IMR-90 (cell line): ENCODE measurements around the gene TMEM132A. TPM values are rescaled to one million over a fixed set of nuclear protein-coding genes. Genes with fewer than 3 reads are reported as not detected.
A peak's percentile ranks its signal among the peaks of the same experiment; 100 is the strongest.

Source experiments
- ATAC-seq: fragments of 200-7000 bp; cut with Tn5 transposase; 2 replicates; pipeline ENCODE4 v1.9.1; 2020; ENCODE audit warnings: low read depth, mild to moderate bottlenecking, moderate library complexity
- BruUV-seq: library from RNA; stranded (reverse); fragments of 400-500 nt; replicated peaks from 2 replicates; lab custom pipeline; 2021; lab: Mats Ljungman, UMichigan
- CTCF ChIA-PET: fragments of 300-600 bp; formaldehyde crosslinking; extraction: SDS; loops from one replicate; lab custom pipeline; 2021; ENCODE audit warnings: antibody characterized with exemption; lab: Yijun Ruan, JAX
- POLR2A ChIA-PET: fragments of 300-600 bp; sonication (Branson Sonifier 250); formaldehyde crosslinking; loops from one replicate; lab custom pipeline; 2022; ENCODE audit warnings: antibody characterized with exemption; ENCODE audit not compliant: unreplicated experiment; lab: Charles Lee
- DNase-seq: peaks from one replicate; pipeline ENCODE4 v3.0.0; 2013
- H2AFZ ChIP-seq: replicated peaks from 2 replicates; pipeline ENCODE3; 2013; ENCODE audit warnings: low read length, mild to moderate bottlenecking; ENCODE audit not compliant: poor library complexity
- H2AK5ac ChIP-seq: 2 replicates; pipeline ENCODE4 v1.6.1; 2013; ENCODE audit warnings: low read depth, low read length, inconsistent platforms
- H2AK9ac ChIP-seq: replicated peaks from 2 replicates; pipeline ENCODE3; 2013; ENCODE audit warnings: mild to moderate bottlenecking, low read depth, low read length, moderate library complexity; ENCODE audit not compliant: poor library complexity
- H2BK120ac ChIP-seq: 2 replicates; pipeline ENCODE4 v1.6.1; 2013; ENCODE audit warnings: low read depth, low read length, inconsistent platforms
- H2BK15ac ChIP-seq: 3 replicates; pipeline ENCODE4 v1.6.1; 2013; ENCODE audit warnings: low read depth, low read length, inconsistent platforms
- H2BK20ac ChIP-seq: 2 replicates; pipeline ENCODE4 v1.6.1; 2013; ENCODE audit warnings: low read depth, mild to moderate bottlenecking, inconsistent platforms, low read length, moderate library complexity
- H2BK5ac ChIP-seq: 2 replicates; pipeline ENCODE4 v1.6.1; 2013; ENCODE audit warnings: mild to moderate bottlenecking, low read depth, low read length, inconsistent platforms; ENCODE audit not compliant: poor library complexity, severe bottlenecking
- H3K14ac ChIP-seq: replicated peaks from 2 replicates; pipeline ENCODE4 v1.6.1; 2013; ENCODE audit warnings: low read depth, low read length, inconsistent platforms
- H3K18ac ChIP-seq: 2 replicates; pipeline ENCODE4 v1.6.1; 2013; ENCODE audit warnings: low read depth, low read length, control low read depth
- H3K23ac ChIP-seq: 2 replicates; pipeline ENCODE4 v1.6.1; 2013; ENCODE audit warnings: low read depth, low read length, inconsistent platforms
- H3K27ac ChIP-seq: 2 replicates; pipeline ENCODE4 v1.5.1; 2013; ENCODE audit warnings: mild to moderate bottlenecking, control low read depth, low read length; ENCODE audit not compliant: insufficient read depth
- H3K27me3 ChIP-seq: 2 replicates; pipeline ENCODE4 v1.6.1; 2013; ENCODE audit warnings: low read length; ENCODE audit not compliant: control insufficient read depth, insufficient read depth
- H3K36me3 ChIP-seq: 2 replicates; pipeline ENCODE4 v1.6.1; 2013; ENCODE audit warnings: low read length, mixed read lengths; ENCODE audit not compliant: control insufficient read depth, insufficient read depth
- H3K4ac ChIP-seq: 2 replicates; pipeline ENCODE4 v1.6.1; 2013; ENCODE audit warnings: low read depth, low read length, inconsistent platforms
- H3K4me1 ChIP-seq: 2 replicates; pipeline ENCODE4 v1.6.1; 2013; ENCODE audit warnings: low read length, mixed read lengths; ENCODE audit not compliant: control insufficient read depth, insufficient read depth
- H3K4me2 ChIP-seq: 2 replicates; pipeline ENCODE4 v1.6.1; 2013; ENCODE audit warnings: low read depth, mild to moderate bottlenecking, control low read depth, low read length, moderate library complexity
- H3K4me3 ChIP-seq: 2 replicates; pipeline ENCODE4 v1.5.1; 2013; ENCODE audit warnings: low read depth, mild to moderate bottlenecking, control low read depth, low read length, moderate library complexity; ENCODE audit not compliant: insufficient read depth
- H3K56ac ChIP-seq: 2 replicates; pipeline ENCODE4 v1.6.1; 2013; ENCODE audit warnings: low read length, inconsistent platforms; ENCODE audit not compliant: insufficient read depth; ENCODE audit errors: extremely low read depth
- H3K79me1 ChIP-seq, 2 experiments: 2 replicates each; pipeline ENCODE4 v1.6.1; 2013; ENCODE audit warnings: low read length in 2 of 2, inconsistent platforms in 1 of 2, low read depth in 1 of 2
- H3K9ac ChIP-seq: 2 replicates; pipeline ENCODE4 v1.6.1; 2013; ENCODE audit warnings: low read depth, low read length, control low read depth
- H3K9me1 ChIP-seq: 2 replicates; pipeline ENCODE4 v1.6.1; 2013; ENCODE audit warnings: low read length, inconsistent platforms; ENCODE audit not compliant: insufficient read depth
- H3K9me3 ChIP-seq: 2 replicates; pipeline ENCODE4 v1.6.1; 2013; ENCODE audit warnings: low read length; ENCODE audit not compliant: control insufficient read depth, insufficient read depth
- H4K20me1 ChIP-seq: 2 replicates; pipeline ENCODE4 v1.6.1; 2013; ENCODE audit warnings: low read length, inconsistent platforms; ENCODE audit not compliant: insufficient read depth
- H4K5ac ChIP-seq: 2 replicates; pipeline ENCODE4 v1.6.1; 2013; ENCODE audit warnings: mild to moderate bottlenecking, low read depth, low read length, control low read depth
- H4K8ac ChIP-seq, 2 experiments: 2 replicates each; pipeline ENCODE4 v1.6.1; 2013; ENCODE audit warnings: low read depth in 2 of 2, low read length in 2 of 2, control low read depth in 1 of 2, inconsistent platforms in 1 of 2
- H4K91ac ChIP-seq: 2 replicates; pipeline ENCODE4 v1.6.1; 2013; ENCODE audit warnings: low read depth, low read length, inconsistent platforms; ENCODE audit not compliant: insufficient read depth
- BHLHE40 ChIP-seq: fragments of 150-350 bp; IDR thresholded peaks from 2 replicates; pipeline ENCODE4 v1.6.1; 2016; ENCODE audit warnings: mild to moderate bottlenecking, low read depth, low read length
- FOS ChIP-seq: fragments of 150-350 bp; IDR thresholded peaks from 2 replicates; pipeline ENCODE4 v1.6.1; 2016; ENCODE audit warnings: low read depth, low read length
- NFE2L2 ChIP-seq: fragments of 150-350 bp; IDR thresholded peaks from 2 replicates; pipeline ENCODE4 v1.6.1; 2016; ENCODE audit warnings: low read depth, mild to moderate bottlenecking, low read length
- POLR2A ChIP-seq: IDR thresholded peaks from 2 replicates; pipeline ENCODE4 v1.6.1; 2012; ENCODE audit warnings: mild to moderate bottlenecking, low read depth, low read length
- RAD21 ChIP-seq: IDR thresholded peaks from 2 replicates; pipeline ENCODE4 v1.6.1; 2012; ENCODE audit warnings: low read length, improper control_type of control experiment
- WGBS, 2 experiments: methylation state at CpG; one replicate each; pipeline versions ENCODE4 v1.1.5 to v1.1.7; 2013; ENCODE audit warnings: missing lambda C conversion rate in 2 of 2; ENCODE audit not compliant: insufficient read length in 1 of 2; ENCODE audit errors: extremely low coverage in 2 of 2; 5-methylcytosine and 5-hydroxymethylcytosine counted together
- dilution Hi-C: fragments of 300-500 bp; cut with HindIII; formaldehyde crosslinking; loops from one replicate; pipeline ENCODE4 v1.14.3; 2018; ENCODE audit warnings: low sequenced_read_pairs; ENCODE audit not compliant: unreplicated experiment
- in situ Hi-C: fragments of 300-500 bp; cut with MboI; formaldehyde crosslinking; loops from 3 replicates; pipeline ENCODE4 v1.14.3; 2019; ENCODE audit warnings: low sequenced_read_pairs, inconsistent platforms, mixed read lengths
- intact Hi-C: fragments of 100-400 bp; cut with micrococcal nuclease; formaldehyde crosslinking; loops from 2 replicates; pipeline ENCODE4 v1.10.0; 2022
- polyA plus RNA-seq, 3 experiments: library from polyadenylated mRNA; depleted of rRNA; stranded (reverse); fragments of >200 nt; gene quantifications; 2 replicates each; pipeline ENCODE4 v1.2.3, GENCODE V29; 2012; ENCODE audit warnings: low replicate concordance in 1 of 3
- total RNA-seq: library from RNA; depleted of rRNA; stranded (reverse); fragments of >200 nt; gene quantifications from 2 replicates; pipeline ENCODE4 v1.2.3, GENCODE V29; 2012
- TF ChIP-seq, protein P1 (sequence below): fragments of 150-350 bp; IDR thresholded peaks from 2 replicates; pipeline ENCODE4 v1.6.1; 2017; ENCODE audit warnings: mild to moderate bottlenecking, antibody characterized with exemption, low read length, low read depth
- TF ChIP-seq, protein P2 (sequence below): conservative IDR thresholded peaks from 2 replicates; pipeline ENCODE4 v1.5.1; 2012; ENCODE audit warnings: mild to moderate bottlenecking, low read depth, low read length, improper control_type of control experiment

TMEM132A gene
- total and polyA plus RNA-seq, 2 of the 4 experiments (the other 2 are of a cell fraction): 7.7 to 64.2 TPM

GRCh38 chr11:60978546-60979380 is 54.5 kb downstream of the TMEM132A start:
- Histone ChIP-seq H2AK5ac (no peak overlapping the region), H3K4me1 (no peaks in the 10 kb centered on the region; the same call in 1 of the 2 replicates), H2BK5ac (no peak overlapping the region), H4K20me1 (no peaks in the 10 kb centered on the region), H3K9ac (no peak overlapping the region), H3K9me1 (no peaks in the 10 kb centered on the region), H3K79me1 (no peaks in the 10 kb centered on the region), H3K4ac (no peak overlapping the region), H3K18ac (no peak overlapping the region), H3K4me2 (no peak overlapping the region), H4K91ac (no peak overlapping the region), H4K8ac (no peak overlapping the region), H2BK120ac (no peak overlapping the region), H3K4me3 (no peak overlapping the region), H3K23ac (no peak overlapping the region), H3K27ac (no peak overlapping the region), H3K36me3 (no peaks in the 10 kb centered on the region), H3K14ac (no peak overlapping the region), H2AK9ac (peak overlapping the region; percentile 42), H3K56ac (no peak overlapping the region), H2BK20ac (no peak overlapping the region), H3K9me3 (no peaks in the 10 kb centered on the region), H2AFZ (no peak overlapping the region), H4K5ac (no peak overlapping the region), H3K27me3 (peaks cover 29% of the 10 kb centered on the region), H2BK15ac (no peak overlapping the region)
- DNase-seq (no peak), ATAC-seq (no peak)
- intact Hi-C loops: no loop called here
- POLR2A ChIA-PET: no interaction called here
- dilution Hi-C loops: no loop called here
- no peak for TF ChIP-seq POLR2A
- no peak for TF ChIP-seq FOS
- TF ChIP-seq RAD21: no peak
- TF ChIP-seq, protein P1, sequence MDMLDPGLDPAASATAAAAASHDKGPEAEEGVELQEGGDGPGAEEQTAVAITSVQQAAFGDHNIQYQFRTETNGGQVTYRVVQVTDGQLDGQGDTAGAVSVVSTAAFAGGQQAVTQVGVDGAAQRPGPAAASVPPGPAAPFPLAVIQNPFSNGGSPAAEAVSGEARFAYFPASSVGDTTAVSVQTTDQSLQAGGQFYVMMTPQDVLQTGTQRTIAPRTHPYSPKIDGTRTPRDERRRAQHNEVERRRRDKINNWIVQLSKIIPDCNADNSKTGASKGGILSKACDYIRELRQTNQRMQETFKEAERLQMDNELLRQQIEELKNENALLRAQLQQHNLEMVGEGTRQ: no peak
- TF ChIP-seq, protein P2, sequence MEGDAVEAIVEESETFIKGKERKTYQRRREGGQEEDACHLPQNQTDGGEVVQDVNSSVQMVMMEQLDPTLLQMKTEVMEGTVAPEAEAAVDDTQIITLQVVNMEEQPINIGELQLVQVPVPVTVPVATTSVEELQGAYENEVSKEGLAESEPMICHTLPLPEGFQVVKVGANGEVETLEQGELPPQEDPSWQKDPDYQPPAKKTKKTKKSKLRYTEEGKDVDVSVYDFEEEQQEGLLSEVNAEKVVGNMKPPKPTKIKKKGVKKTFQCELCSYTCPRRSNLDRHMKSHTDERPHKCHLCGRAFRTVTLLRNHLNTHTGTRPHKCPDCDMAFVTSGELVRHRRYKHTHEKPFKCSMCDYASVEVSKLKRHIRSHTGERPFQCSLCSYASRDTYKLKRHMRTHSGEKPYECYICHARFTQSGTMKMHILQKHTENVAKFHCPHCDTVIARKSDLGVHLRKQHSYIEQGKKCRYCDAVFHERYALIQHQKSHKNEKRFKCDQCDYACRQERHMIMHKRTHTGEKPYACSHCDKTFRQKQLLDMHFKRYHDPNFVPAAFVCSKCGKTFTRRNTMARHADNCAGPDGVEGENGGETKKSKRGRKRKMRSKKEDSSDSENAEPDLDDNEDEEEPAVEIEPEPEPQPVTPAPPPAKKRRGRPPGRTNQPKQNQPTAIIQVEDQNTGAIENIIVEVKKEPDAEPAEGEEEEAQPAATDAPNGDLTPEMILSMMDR: no peak
- TF ChIP-seq BHLHE40: no peak
- no peak for TF ChIP-seq NFE2L2
- no CpG with 5 or more reads among the region's 10 CpGs for WGBS, 2 experiments
- BruUV-seq: no TSS peak
- in situ Hi-C loops: no loop called here
- CTCF ChIA-PET: interaction anchor here (0.6 kb wide), 1 partner anchor 13 kb away, joined by 4 read pairs; no protein-coding TSS in a partner anchor
